ENCODE measurements around the gene MAOB.

MAOB gene

GRCh38 chrX:43817444-43817843 is 64.8 kb downstream of the MAOB start:
- H4K20me1 ChIP-seq (ENCODE audit: insufficient read depth, low read length): no peaks in the 10 kb centered on the region
- no peaks in the 10 kb centered on the region for H3K9me2 ChIP-seq (replicated peaks; ENCODE audit: insufficient read depth, low read length)
- H3K27me3 ChIP-seq (replicated peaks; ENCODE audit: insufficient read depth, low read length): no peaks in the 10 kb centered on the region
- H2AFZ ChIP-seq (ENCODE audit: low read length): no peak overlapping the region
- TF ChIP-seq EZH2phosphoT487 (IDR thresholded peaks at IDR 0.05; ENCODE audit: low read length) (no peak), CTCF (IDR thresholded peaks at IDR 0.05; ENCODE audit: low read length) (no peak), EZH2 (optimal IDR thresholded peaks at IDR 0.05; ENCODE audit: low read depth, low read length) (no peak)
- H3K4me3 ChIP-seq (ENCODE audit: low read length): no peak overlapping the region
- H3F3A ChIP-seq (ENCODE audit: insufficient read depth, low read length): no peaks in the 10 kb centered on the region
- no peaks in the 10 kb centered on the region for H3K9me3 ChIP-seq (replicated peaks; ENCODE audit: insufficient read depth, low read length)
- H3K4me1 ChIP-seq (ENCODE audit: low read length): no peaks in the 10 kb centered on the region
- H3K36me3 ChIP-seq (replicated peaks; ENCODE audit: insufficient read depth, low read length): no peaks in the 10 kb centered on the region
- H3K79me2 ChIP-seq (ENCODE audit: low read length): no peaks in the 10 kb centered on the region
- no peak overlapping the region for H3K9ac ChIP-seq (ENCODE audit: low read length)
- DNase-seq: no peak
- no peak overlapping the region for H3K27ac ChIP-seq (ENCODE audit: low read length)
- no peak overlapping the region for H3K4me2 ChIP-seq (ENCODE audit: low read depth, low read length)

GRCh38 chrX:43815209-43815608 is 67.0 kb downstream of the MAOB start:
- TF ChIP-seq EZH2phosphoT487 (IDR thresholded peaks at IDR 0.05; ENCODE audit: low read length): no peak
- TF ChIP-seq CTCF (IDR thresholded peaks at IDR 0.05; ENCODE audit: low read length): no peak
- TF ChIP-seq EZH2 (optimal IDR thresholded peaks at IDR 0.05; ENCODE audit: low read depth, low read length): no peak
- H4K20me1 ChIP-seq (ENCODE audit: insufficient read depth, low read length): no peaks in the 10 kb centered on the region
- H3K4me2 ChIP-seq (ENCODE audit: low read depth, low read length): no peak overlapping the region

DNA sequence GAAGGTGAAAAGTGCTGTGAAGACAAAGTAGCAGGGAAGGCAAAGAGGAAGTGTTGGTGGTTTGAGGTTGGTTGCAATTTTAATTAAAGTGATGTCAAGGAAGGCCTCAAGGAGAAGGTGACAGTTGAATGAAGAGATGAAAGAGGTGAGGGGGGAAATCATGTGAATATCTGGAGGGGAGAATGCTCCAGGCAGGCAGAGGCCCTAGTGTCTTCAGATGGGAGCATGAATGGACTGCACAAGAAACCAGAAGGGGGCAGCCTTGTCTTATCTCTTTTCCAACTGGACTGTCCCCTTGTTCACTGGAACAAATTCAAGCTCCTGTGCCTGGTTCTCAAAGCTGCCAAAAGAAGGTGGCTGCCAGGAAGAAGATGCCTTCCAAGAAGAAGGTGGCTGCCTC is 68.4 kb downstream of the MAOB start:
- Histone ChIP-seq H3K4me1 (ENCODE audit: low read length) (no peaks in the 10 kb centered on the region), H3K9me3 (replicated peaks; ENCODE audit: insufficient read depth, low read length) (no peaks in the 10 kb centered on the region), H3K36me3 (replicated peaks; ENCODE audit: insufficient read depth, low read length) (no peaks in the 10 kb centered on the region), H3K4me2 (ENCODE audit: low read depth, low read length) (no peak overlapping the region), H3K27ac (ENCODE audit: low read length) (no peak overlapping the region), H3K9me2 (replicated peaks; ENCODE audit: insufficient read depth, low read length) (no peaks in the 10 kb centered on the region), H4K20me1 (ENCODE audit: insufficient read depth, low read length) (no peaks in the 10 kb centered on the region), H3K9ac (ENCODE audit: low read length) (no peak overlapping the region), H3K79me2 (ENCODE audit: low read length) (no peaks in the 10 kb centered on the region), H3F3A (ENCODE audit: insufficient read depth, low read length) (no peaks in the 10 kb centered on the region), H3K4me3 (ENCODE audit: low read length) (no peak overlapping the region), H3K27me3 (replicated peaks; ENCODE audit: insufficient read depth, low read length) (no peaks in the 10 kb centered on the region), H2AFZ (ENCODE audit: low read length) (no peak overlapping the region)
- DNase-seq: no peak
- TF ChIP-seq EZH2phosphoT487 (IDR thresholded peaks at IDR 0.05; ENCODE audit: low read length) (no peak), EZH2 (optimal IDR thresholded peaks at IDR 0.05; ENCODE audit: low read depth, low read length) (no peak), CTCF (IDR thresholded peaks at IDR 0.05; ENCODE audit: low read length) (no peak)

More at GRCh38 chrX:43815209-43815608, 67.0 kb downstream of the MAOB start:
- Histone ChIP-seq H3K27me3 (replicated peaks; ENCODE audit: insufficient read depth, low read length) (no peaks in the 10 kb centered on the region), H2AFZ (ENCODE audit: low read length) (no peak overlapping the region), H3K36me3 (replicated peaks; ENCODE audit: insufficient read depth, low read length) (no peaks in the 10 kb centered on the region), H3F3A (ENCODE audit: insufficient read depth, low read length) (no peaks in the 10 kb centered on the region), H3K9me2 (replicated peaks; ENCODE audit: insufficient read depth, low read length) (no peaks in the 10 kb centered on the region), H3K9ac (ENCODE audit: low read length) (no peak overlapping the region), H3K4me3 (ENCODE audit: low read length) (no peak overlapping the region), H3K4me1 (ENCODE audit: low read length) (no peaks in the 10 kb centered on the region), H3K9me3 (replicated peaks; ENCODE audit: insufficient read depth, low read length) (no peaks in the 10 kb centered on the region), H3K79me2 (ENCODE audit: low read length) (no peaks in the 10 kb centered on the region), H3K27ac (ENCODE audit: low read length) (no peak overlapping the region)
- DNase-seq: no peak
